GM12878 (cell line): ENCODE measurements around the gene ARSA. TPM values are rescaled to one million over a fixed set of nuclear protein-coding genes. Genes with fewer than 3 reads are reported as not detected.

Experiments used
- ATAC-seq: fragments of 200-7000 bp; cut with Tn5 transposase; 3 replicates; pipeline ENCODE4 v1.9.1; 2020; ENCODE audit warnings: mild to moderate bottlenecking, moderate library complexity
- BruUV-seq: library from RNA; stranded (reverse); fragments of 400-500 nt; replicated peaks from 2 replicates; lab custom pipeline; 2021; lab: Mats Ljungman, UMichigan
- CTCF ChIA-PET: fragments of 300-600 bp; sonication (Branson Sonifier 250); formaldehyde crosslinking; extraction: SDS; loops from one replicate; lab custom pipeline; 2021; ENCODE audit warnings: inconsistent platforms; lab: Yijun Ruan, JAX
- POLR2A ChIA-PET: fragments of 350-600 bp; formaldehyde crosslinking; extraction: SDS; loops from one replicate; lab custom pipeline; 2021; ENCODE audit warnings: inconsistent platforms; lab: Charles Lee
- RAD21 ChIA-PET: fragments of 300-600 bp; sonication (Branson Sonifier 250); formaldehyde crosslinking; loops from one replicate; lab custom pipeline; 2023; ENCODE audit warnings: antibody characterized with exemption; ENCODE audit not compliant: unreplicated experiment; lab: Charles Lee
- SMC1A ChIA-PET: fragments of 300-600 bp; sonication (Branson Sonifier 250); formaldehyde crosslinking; loops from one replicate; lab custom pipeline; 2023; ENCODE audit not compliant: unreplicated experiment, uncharacterized antibody; lab: Charles Lee
- DNase-seq: peaks from one replicate; pipeline ENCODE4 v3.0.0-alpha.2; 2011; ENCODE audit warnings: low read depth, low spot score
- FAIRE-seq: peaks from 3 replicates; lab custom pipeline; 2011; peaks lifted over from hg19 to GRCh38; lab: Jason Lieb, UNC
- H2AFZ ChIP-seq: 2 replicates; pipeline ENCODE4 v1.6.0; 2011; ENCODE audit warnings: low read depth, low read length, control low read depth; ENCODE audit not compliant: control insufficient read depth
- H3K27ac ChIP-seq: 2 replicates; pipeline ENCODE4 v1.5.1; 2011; ENCODE audit warnings: control low read depth; ENCODE audit not compliant: control insufficient read depth, insufficient read depth
- H3K27me3 ChIP-seq, 2 experiments: replicated peaks in 1 of 2; 2 replicates each; pipeline versions ENCODE4 v1.6.0 to v1.6.1; 2011; ENCODE audit warnings: low read length in 1 of 2; ENCODE audit not compliant: control insufficient read depth in 2 of 2, insufficient read depth in 2 of 2
- H3K36me3 ChIP-seq, 2 experiments: 2 replicates each; pipeline ENCODE4 v1.5.1; 2011; ENCODE audit warnings: low read length in 1 of 2; ENCODE audit not compliant: control insufficient read depth in 2 of 2, insufficient read depth in 2 of 2
- H3K4me1 ChIP-seq: 2 replicates; pipeline ENCODE4 v1.6.1; 2011; ENCODE audit warnings: mild to moderate bottlenecking, low read length, moderate library complexity, mixed read lengths; ENCODE audit not compliant: control insufficient read depth, insufficient read depth
- H3K4me2 ChIP-seq: 2 replicates; pipeline ENCODE4 v1.6.0; 2011; ENCODE audit warnings: control low read depth; ENCODE audit not compliant: control insufficient read depth, insufficient read depth
- H3K4me3 ChIP-seq: fragments of 200-600 bp; sonication (generic); 2 replicates; pipeline ENCODE4 v1.5.1; 2016
- H3K79me2 ChIP-seq: 2 replicates; pipeline ENCODE4 v1.6.0; 2011; ENCODE audit warnings: low read length; ENCODE audit not compliant: control insufficient read depth, insufficient read depth
- H3K9ac ChIP-seq: 2 replicates; pipeline ENCODE4 v1.8.0; 2011; ENCODE audit warnings: low read length, control low read depth, mixed read lengths; ENCODE audit not compliant: control insufficient read depth, insufficient read depth
- H3K9me3 ChIP-seq: replicated peaks from 3 replicates; pipeline ENCODE4 v1.5.1; 2011; ENCODE audit warnings: mild to moderate bottlenecking, low read length; ENCODE audit not compliant: control insufficient read depth, insufficient read depth
- H4K20me1 ChIP-seq: 2 replicates; pipeline ENCODE4 v1.6.0; 2011; ENCODE audit not compliant: control insufficient read depth, insufficient read depth
- BCLAF1 ChIP-seq: fragments of 450-650 bp; IDR thresholded peaks from 2 replicates; pipeline ENCODE4 v1.6.1; 2017; ENCODE audit warnings: antibody characterized with exemption, mild to moderate bottlenecking, moderate library complexity
- CBX3 ChIP-seq: fragments of 200-600 bp; sonication (generic); IDR thresholded peaks from 2 replicates; pipeline ENCODE4 v1.6.1; 2016; ENCODE audit warnings: low read depth, borderline replicate concordance
- ETV6 ChIP-seq, 2 experiments: fragments of 450-650 bp in 1 of 2; IDR thresholded peaks in 1 of 2; conservative IDR thresholded peaks in 1 of 2; 2 replicates each; pipeline ENCODE4 v1.6.1; 2014; ENCODE audit warnings: antibody characterized with exemption in 1 of 2, borderline replicate concordance in 1 of 2, low read depth in 1 of 2, mild to moderate bottlenecking in 1 of 2, moderate library complexity in 1 of 2
- IRF4 ChIP-seq: IDR thresholded peaks from 2 replicates; pipeline ENCODE4 v1.6.1; 2011; ENCODE audit warnings: low read depth, low read length
- MTA3 ChIP-seq: IDR thresholded peaks from 2 replicates; pipeline ENCODE4 v1.6.1; 2012; ENCODE audit warnings: low read length, inconsistent platforms, borderline replicate concordance
- NFXL1 ChIP-seq: fragments of 450-650 bp; IDR thresholded peaks from 2 replicates; pipeline ENCODE4 v1.6.1; 2017; ENCODE audit warnings: antibody characterized with exemption, mild to moderate bottlenecking, borderline replicate concordance
- NR2C1 ChIP-seq: fragments of 450-650 bp; IDR thresholded peaks from 2 replicates; pipeline ENCODE4 v1.6.1; 2017; ENCODE audit warnings: antibody characterized with exemption, mild to moderate bottlenecking, moderate library complexity
- NR2F1 ChIP-seq: fragments of 450-650 bp; conservative IDR thresholded peaks from 2 replicates; pipeline ENCODE4 v1.6.1; 2017; ENCODE audit warnings: mild to moderate bottlenecking
- SKIL ChIP-seq: fragments of 450-650 bp; IDR thresholded peaks from 2 replicates; pipeline ENCODE4 v1.6.1; 2017; ENCODE audit warnings: mild to moderate bottlenecking, low read depth, inconsistent platforms; ENCODE audit not compliant: poor library complexity, severe bottlenecking
- SP1 ChIP-seq: IDR thresholded peaks from one replicate; pipeline ENCODE4 v1.6.1; 2011; ENCODE audit warnings: low read depth, low read length
- SUPT20H ChIP-seq: IDR thresholded peaks from 2 replicates; pipeline ENCODE4 v1.6.1; 2011; ENCODE audit warnings: low read depth, mild to moderate bottlenecking, low read length, moderate library complexity, borderline replicate concordance; ENCODE audit not compliant: control insufficient read depth
- ZNF592 ChIP-seq: fragments of 450-650 bp; IDR thresholded peaks from 2 replicates; pipeline ENCODE4 v1.6.1; 2017; ENCODE audit warnings: mild to moderate bottlenecking, moderate library complexity
- ZNF622 ChIP-seq: fragments of 450-650 bp; IDR thresholded peaks from 2 replicates; pipeline ENCODE4 v1.6.1; 2017; ENCODE audit warnings: mild to moderate bottlenecking, inconsistent platforms
- WGBS: methylation state at CpG from one replicate; pipeline ENCODE4 v1.1.6; 2016; ENCODE audit warnings: low lambda C conversion rate; ENCODE audit not compliant: insufficient replicate concordance, insufficient coverage; ENCODE audit errors: missing lambda C conversion rate; 5-methylcytosine and 5-hydroxymethylcytosine counted together
- in situ Hi-C: fragments of 300-500 bp; cut with MboI; formaldehyde crosslinking; loops from 9 replicates; pipeline ENCODE4 v1.14.3; 2018; ENCODE audit warnings: mixed read lengths
- intact Hi-C: fragments of 100-400 bp; cut with micrococcal nuclease; formaldehyde crosslinking; loops from one replicate; pipeline ENCODE4 v1.14.2; 2022; ENCODE audit not compliant: unreplicated experiment
- polyA plus RNA-seq, 11 experiments: library from polyadenylated mRNA; depleted of rRNA in 4 of 11; unstranded in 6 of 11; stranded (reverse) in 5 of 11; fragments of >200 nt; fragmentation: Nextera tagmentation in 4 of 11; fragmentation: Illumina TruSeq in 1 of 11; extraction: Ambion mirVana in 4 of 11; extraction: Trizol in 1 of 11; gene quantifications; 1 replicate in 1 of 11; 2 replicates in 10 of 11; pipeline versions ENCODE4 v1.2.1 to v1.2.3, GENCODE V29; 2011 to 2016; ENCODE audit warnings: inconsistent platforms in 2 of 11, missing spikeins in 2 of 11, low read depth in 1 of 11
- total RNA-seq, 4 experiments: library from RNA; depleted of rRNA in 3 of 4; stranded (reverse); fragments of >200 nt in 3 of 4; fragmentation: Illumina TruSeq in 1 of 4; extraction: Trizol in 1 of 4; gene quantifications; 2 replicates each; pipeline versions ENCODE4 v1.2.1 to v1.2.3, GENCODE V29; 2013 to 2021

ARSA gene
- total and polyA plus RNA-seq, 10 of the 15 experiments (the other 5 are each of a cell fraction or from before 2014, with no cell fraction given) = 0.39 to 26.3 (median 9.8) TPM

GRCh38 chr22:50626314-50626849 is 1.6 kb downstream of the ARSA start:
- intact Hi-C loops = no loop called here
- Histone ChIP-seq H3K36me3 (no peaks in the 10 kb centered on the region; a peak in 2 of 4 replicates), H3K9ac (no peak overlapping the region), H3K27ac (no peak overlapping the region), H3K9me3 (no peaks in the 10 kb centered on the region), H3K79me2 (peaks cover 11% of the 10 kb centered on the region), H3K27me3 (no peaks in the 10 kb centered on the region), H3K4me2 (peak overlapping the region; percentile 85), H3K4me1 (peaks cover 20% of the 10 kb centered on the region), H4K20me1 (no peaks in the 10 kb centered on the region), H2AFZ (no peak overlapping the region), H3K4me3 (peak overlapping the region; percentile 95; the same call in 1 of the 2 replicates)
- BruUV-seq = no TSS peak
- 88% methylated on average over 12 of the region's 12 CpGs for WGBS
- DNase-seq (no peak), FAIRE-seq (no peak), ATAC-seq (no peak)
- ChIA-PET SMC1A (interaction anchor here (0.6 kb wide), 1 partner anchor 60 kb away, joined by 3 read pairs; no protein-coding TSS in a partner anchor), POLR2A (interaction anchor here (2.2 kb wide), 1 partner anchor 44 kb away, joined by 6 read pairs; the partner anchor contains the start of gene CHKB), CTCF (no interaction called here), RAD21 (interaction anchor here (0.8 kb wide), 1 partner anchor 119 kb away, joined by 3 read pairs; the partner anchor contains the start of genes LMF2 and NCAPH2)
- in situ Hi-C loops = no loop called here
- TF ChIP-seq SUPT20H (no peak), ZNF622 (no peak), SP1 (no peak), BCLAF1 (no peak), NFXL1 (no peak), MTA3 (no peak), ETV6 (conservative IDR thresholded peaks at IDR 0.05 in 1 of 2, IDR thresholded peaks at IDR 0.05 in 1 of 2; ENCODE audit: borderline replicate concordance in 1 of 2, low read depth in 1 of 2) (no peak), NR2F1 (no peak), IRF4 (no peak), CBX3 (no peak), ZNF592 (no peak), SKIL (no peak), NR2C1 (no peak)
